CD4-positive, alpha-beta T cell (primary cell): ENCODE results near the gene NDFIP2. TPM values are rescaled to one million over a fixed set of nuclear protein-coding genes. Genes with fewer than 3 reads are reported as not detected.

Experiments used
- ATAC-seq: fragments of 200-7000 bp; cut with Tn5 transposase; one replicate; pipeline ENCODE4 v1.10.0; 2022; ENCODE audit warnings: mild to moderate bottlenecking; ENCODE audit not compliant: poor library complexity
- CTCF ChIA-PET: fragments of 350-600 bp; sonication (Branson Sonifier 250); formaldehyde crosslinking; loops from one replicate; lab custom pipeline; 2021; ENCODE audit warnings: antibody characterized with exemption, inconsistent platforms; lab: Charles Lee
- POLR2A ChIA-PET: fragments of 350-600 bp; sonication (Branson Sonifier 250); formaldehyde crosslinking; loops from one replicate; lab custom pipeline; 2021; ENCODE audit warnings: antibody characterized with exemption, inconsistent platforms; lab: Charles Lee
- DNase-seq, 14 experiments: peaks; one replicate each; pipeline ENCODE4 v3.0.0-alpha.2; 2013 to 2020; ENCODE audit warnings: mixed read lengths in 2 of 14
- H3K27ac ChIP-seq, 2 donors: one replicate each; pipeline versions ENCODE4 v1.5.1 to v1.7.0; 2013; ENCODE audit warnings: low read length in 2 of 2, low read depth in 1 of 2, mild to moderate bottlenecking in 1 of 2
- H3K27me3 ChIP-seq, 2 experiments: 1 replicate in 1 of 2; 2 replicates in 1 of 2; pipeline versions ENCODE4 v1.6.1 to v1.7.0; 2013; ENCODE audit warnings: low read length in 2 of 2, control low read depth in 1 of 2, mild to moderate bottlenecking in 1 of 2, moderate library complexity in 1 of 2; ENCODE audit not compliant: insufficient read depth in 2 of 2, control insufficient read depth in 1 of 2
- H3K36me3 ChIP-seq: one replicate; pipeline ENCODE4 v1.6.1; 2013; ENCODE audit warnings: low read length, control low read depth; ENCODE audit not compliant: insufficient read depth
- H3K4me1 ChIP-seq: one replicate; pipeline ENCODE4 v1.6.1; 2013; ENCODE audit warnings: low read length, control low read depth; ENCODE audit not compliant: insufficient read depth
- H3K4me3 ChIP-seq: one replicate; pipeline ENCODE4 v1.5.1; 2013; ENCODE audit warnings: mild to moderate bottlenecking, low read length, moderate library complexity
- H3K9me3 ChIP-seq, 2 experiments: 1 replicate in 1 of 2; 2 replicates in 1 of 2; pipeline versions ENCODE4 v1.6.1 to v1.7.0; 2013; ENCODE audit warnings: low read length in 2 of 2, mild to moderate bottlenecking in 2 of 2, control low read depth in 1 of 2, moderate library complexity in 1 of 2; ENCODE audit not compliant: control insufficient read depth in 1 of 2, insufficient read depth in 1 of 2
- H3K27ac Mint-ChIP-seq: one replicate; pipeline ENCODE4 v1.8.0; 2020; ENCODE audit warnings: mixed read lengths
- H3K27me3 Mint-ChIP-seq: one replicate; pipeline ENCODE4 v1.8.0; 2021; ENCODE audit warnings: mixed read lengths
- H3K36me3 Mint-ChIP-seq: one replicate; pipeline ENCODE4 v1.8.0; 2021; ENCODE audit warnings: low read depth, mixed read lengths
- H3K4me1 Mint-ChIP-seq: one replicate; pipeline ENCODE4 v1.8.0; 2021; ENCODE audit warnings: low read depth, mixed read lengths
- H3K4me3 Mint-ChIP-seq: one replicate; pipeline ENCODE4 v1.8.0; 2020; ENCODE audit warnings: mild to moderate bottlenecking, mixed read lengths
- H3K9me3 Mint-ChIP-seq: one replicate; pipeline ENCODE4 v1.8.0; 2020; ENCODE audit warnings: mixed read lengths
- CTCF ChIP-seq: fragments of 200-600 bp; IDR thresholded peaks from one replicate; pipeline ENCODE4 v1.8.0; 2022; ENCODE audit warnings: antibody characterized with exemption, mild to moderate bottlenecking
- intact Hi-C, 2 experiments: fragments of 100-400 bp; cut with DNase I in 1 of 2; cut with micrococcal nuclease in 1 of 2; formaldehyde crosslinking; loops; one replicate each; pipeline versions ENCODE4 v1.15.1 to v1.9.0; 2023 to 2025; cut with DNase I, micrococcal nuclease
- total RNA-seq, 174 experiments: library from RNA in 2 of 174; stranded (reverse) in 2 of 174; gene quantifications; one replicate each; pipeline ENCODE4 v1.2.3 and lab custom pipeline; 2021 to 2026

NDFIP2 gene
- total RNA-seq, 2 experiments from 2014 or later = 3.2 to 3.4 TPM

- H3K4me3 Mint-ChIP-seq = no peak overlapping the region
- no peaks in the 10 kb centered on the region for H3K27me3 ChIP-seq
- CTCF ChIA-PET = no interaction called here
These were observed 5.4 kb upstream of the NDFIP2 start for GRCh38 chr13:79475569-79475968.

GRCh38 chr13:79477968-79478367 is 3.0 kb upstream of the NDFIP2 start:
- H3K4me1 Mint-ChIP-seq = peaks cover 30% of the 10 kb centered on the region
- H3K36me3 Mint-ChIP-seq = peaks cover 5% of the 10 kb centered on the region
- DNase-seq (peak in 1 of 14 experiments; percentile 9), ATAC-seq (no peak)
- Histone ChIP-seq H3K9me3 (no peaks in the 10 kb centered on the region), H3K4me1 (peaks cover 20% of the 10 kb centered on the region), H3K27me3 (no peaks in the 10 kb centered on the region), H3K4me3 (no peak overlapping the region), H3K27ac (no peak overlapping the region), H3K36me3 (no peaks in the 10 kb centered on the region)
- H3K9me3 Mint-ChIP-seq = no peaks in the 10 kb centered on the region
- CTCF ChIA-PET = no interaction called here
- H3K27ac Mint-ChIP-seq = no peak overlapping the region
- H3K27me3 Mint-ChIP-seq = no peaks in the 10 kb centered on the region
- POLR2A ChIA-PET = no interaction called here
- no peak for TF ChIP-seq CTCF
- no peak overlapping the region for H3K4me3 Mint-ChIP-seq
- intact Hi-C loops = no loop called here

More at GRCh38 chr13:79475569-79475968, 5.4 kb upstream of the NDFIP2 start:
- no peaks in the 10 kb centered on the region for H3K9me3 ChIP-seq
- H3K4me1 Mint-ChIP-seq = peaks cover 11% of the 10 kb centered on the region
- intact Hi-C loops = no loop called here
- no peak overlapping the region for H3K27ac Mint-ChIP-seq
- no peak for TF ChIP-seq CTCF
- H3K9me3 Mint-ChIP-seq = no peaks in the 10 kb centered on the region
- no peaks in the 10 kb centered on the region for H3K27me3 Mint-ChIP-seq
- H3K27ac ChIP-seq = no peak overlapping the region
- POLR2A ChIA-PET = no interaction called here
- ATAC-seq = no peak
- H3K4me3 ChIP-seq = no peak overlapping the region
- H3K36me3 ChIP-seq = no peaks in the 10 kb centered on the region
- H3K4me1 ChIP-seq = peaks cover 5% of the 10 kb centered on the region
- no peaks in the 10 kb centered on the region for H3K36me3 Mint-ChIP-seq
- no peak for DNase-seq

GRCh38 chr13:79479882-79480281 is 1.1 kb upstream of the NDFIP2 start:
- peak in 2 of 14 experiments; percentile 17 to 40 for DNase-seq
- intact Hi-C loops = loop anchor here (2.0 to 5.0 kb wide), 4 partner anchors 15 to 73 kb away; partner anchors contain the start of gene RBM26 (in 1 of the 2)
- H3K27ac ChIP-seq = no peak overlapping the region
- no peak for TF ChIP-seq CTCF
- no peaks in the 10 kb centered on the region for H3K27me3 Mint-ChIP-seq
- no peaks in the 10 kb centered on the region for H3K36me3 ChIP-seq
- peaks cover 40% of the 10 kb centered on the region for H3K4me1 Mint-ChIP-seq
- peak overlapping the region; percentile 79 for H3K27ac Mint-ChIP-seq
- POLR2A ChIA-PET = interaction anchor here (1.4 kb wide), 2 partner anchors 28 to 53 kb away, joined by 3 to 8 read pairs; no protein-coding TSS in a partner anchor
- no peaks in the 10 kb centered on the region for H3K27me3 ChIP-seq
- no peak overlapping the region for H3K4me3 ChIP-seq
- H3K36me3 Mint-ChIP-seq = peaks cover 5% of the 10 kb centered on the region
- H3K9me3 ChIP-seq = no peaks in the 10 kb centered on the region
- H3K4me3 Mint-ChIP-seq = peak overlapping the region; percentile 95
- no peak for ATAC-seq
- H3K9me3 Mint-ChIP-seq = no peaks in the 10 kb centered on the region
- CTCF ChIA-PET = interaction anchor here (1.7 kb wide), 1 partner anchor 62 kb away, joined by 6 read pairs; no protein-coding TSS in a partner anchor
- H3K4me1 ChIP-seq = peaks cover 20% of the 10 kb centered on the region
